HepG2 (cell line): ENCODE results near the gene KRTAP9-7. TPM values are rescaled to one million over a fixed set of nuclear protein-coding genes. Genes with fewer than 3 reads are reported as not detected.

Experiments
- ATAC-seq: fragments of 200-7000 bp; cut with Tn5 transposase; 3 replicates; pipeline ENCODE4 v1.9.1; 2020; ENCODE audit warnings: mild to moderate bottlenecking, moderate library complexity
- BruUV-seq: library from RNA; stranded (reverse); fragments of 400-500 nt; replicated peaks from 2 replicates; lab custom pipeline; 2021; lab: Mats Ljungman, UMichigan
- CTCF ChIA-PET: fragments of 300-600 bp; formaldehyde crosslinking; extraction: SDS; loops from one replicate; lab custom pipeline; 2021; ENCODE audit warnings: low total read pairs, inconsistent platforms, low intra/inter-chr PET ratio; lab: Yijun Ruan, JAX
- POLR2A ChIA-PET: fragments of 350-600 bp; sonication (Branson Sonifier 250); formaldehyde crosslinking; loops from one replicate; lab custom pipeline; 2020; ENCODE audit warnings: antibody characterized with exemption, inconsistent platforms; lab: Yijun Ruan, JAX
- DNase-seq: peaks from one replicate; pipeline ENCODE4 v3.0.0-alpha.2; 2015; ENCODE audit warnings: low spot score
- FAIRE-seq: peaks from 3 replicates; lab custom pipeline; 2011; peaks lifted over from hg19 to GRCh38; lab: Jason Lieb, UNC
- H2AFZ ChIP-seq: one replicate; pipeline ENCODE4 v1.6.1; 2011; ENCODE audit warnings: low read length, inconsistent platforms
- H3K27ac ChIP-seq: fragments of 300-600 bp; 3 replicates; pipeline ENCODE4 v1.8.0; 2011; ENCODE audit warnings: mixed run types, mild to moderate bottlenecking, mixed read lengths, low read length, inconsistent platforms; ENCODE audit not compliant: insufficient read depth; ENCODE audit errors: extremely low read length
- H3K27me3 ChIP-seq, 2 experiments: fragments of 200-600 bp in 1 of 2; 2 replicates in 1 of 2; 3 replicates in 1 of 2; pipeline versions ENCODE4 v1.6.0 to v1.8.0; 2011; ENCODE audit warnings: low read length in 2 of 2, mild to moderate bottlenecking in 2 of 2, moderate library complexity in 2 of 2, inconsistent platforms in 1 of 2; ENCODE audit not compliant: insufficient read depth in 2 of 2, control insufficient read depth in 1 of 2
- H3K36me3 ChIP-seq, 2 experiments: fragments of 200-600 bp in 1 of 2; replicated peaks in 1 of 2; 2 replicates in 1 of 2; 3 replicates in 1 of 2; pipeline versions ENCODE4 v1.5.1 to v1.8.0; 2011; ENCODE audit warnings: low read length in 2 of 2, inconsistent platforms in 1 of 2; ENCODE audit not compliant: insufficient read depth in 2 of 2, control insufficient read depth in 1 of 2
- H3K4me1 ChIP-seq: 2 replicates; pipeline ENCODE4 v1.5.1; 2012; ENCODE audit warnings: low read length, inconsistent platforms; ENCODE audit not compliant: insufficient read depth
- H3K4me2 ChIP-seq: 2 replicates; pipeline ENCODE4 v1.6.0; 2011; ENCODE audit warnings: low read depth, low read length, inconsistent platforms
- H3K4me3 ChIP-seq, 3 experiments: fragments of 200-600 bp in 1 of 3; sonication (generic), shearing (Covaris generic) in 1 of 3; replicated peaks in 1 of 3; 2 replicates each; pipeline ENCODE4 v1.5.1; 2011 to 2016; ENCODE audit warnings: low read length in 3 of 3, inconsistent platforms in 2 of 3, low read depth in 2 of 3, mild to moderate bottlenecking in 2 of 3, control low read depth in 1 of 3, mixed read lengths in 1 of 3; ENCODE audit not compliant: insufficient read depth in 1 of 3
- H3K79me2 ChIP-seq: one replicate; pipeline ENCODE4 v1.6.1; 2011; ENCODE audit warnings: low read length, inconsistent platforms; ENCODE audit not compliant: insufficient read depth
- H3K9ac ChIP-seq: 2 replicates; pipeline ENCODE4 v1.6.0; 2011; ENCODE audit warnings: mild to moderate bottlenecking, low read depth, low read length, inconsistent platforms; ENCODE audit not compliant: insufficient read depth
- H3K9me3 ChIP-seq: 2 replicates; pipeline ENCODE4 v1.5.1; 2012; ENCODE audit warnings: mild to moderate bottlenecking, low read length
- H4K20me1 ChIP-seq: 2 replicates; pipeline ENCODE4 v1.6.0; 2011; ENCODE audit warnings: inconsistent platforms, mild to moderate bottlenecking, low read length, moderate library complexity; ENCODE audit not compliant: insufficient read depth
- ELF3 ChIP-seq: IDR thresholded peaks from 2 replicates; pipeline ENCODE4 v1.6.1; 2016; ENCODE audit warnings: missing genetic modification reagents, missing compliant biosample characterization
- POLR2AphosphoS5 ChIP-seq: IDR thresholded peaks from 2 replicates; pipeline ENCODE4 v1.6.1; 2012; ENCODE audit warnings: low read depth, low read length
- ZNF775 ChIP-seq: sonication (generic); formaldehyde crosslinking; IDR thresholded peaks from 2 replicates; pipeline ENCODE4 v1.4.0; 2020; ENCODE audit warnings: missing genetic modification reagents, mild to moderate bottlenecking, moderate library complexity, borderline replicate concordance
- WGBS: methylation state at CpG from one replicate; pipeline ENCODE4 v1.1.6; 2017; ENCODE audit warnings: low lambda C conversion rate; 5-methylcytosine and 5-hydroxymethylcytosine counted together
- in situ Hi-C: cut with HindIII; loops from 2 replicates; pipeline ENCODE4 v1.10.0; 2017; ENCODE audit warnings: low pct_unique_long_range_greater_than_20kb; ENCODE audit not compliant: extremely low pct_ligation_motif_present
- intact Hi-C: fragments of 100-400 bp; cut with micrococcal nuclease; formaldehyde crosslinking; loops from one replicate; pipeline ENCODE4 v1.10.0; 2022; ENCODE audit not compliant: unreplicated experiment
- polyA plus RNA-seq, 8 experiments: library from polyadenylated mRNA; depleted of rRNA in 3 of 8; stranded (reverse) in 7 of 8; unstranded in 1 of 8; fragments of >200 nt; fragmentation: Illumina TruSeq in 4 of 8; extraction: Trizol in 4 of 8; gene quantifications; 2 replicates each; pipeline versions ENCODE4 v1.2.1 to v1.2.3, GENCODE V29; 2011 to 2016; ENCODE audit warnings: low read depth in 4 of 8, missing spikeins in 1 of 8, mixed read lengths in 1 of 8; ENCODE audit not compliant: insufficient read depth in 1 of 8
- total RNA-seq, 5 experiments: library from RNA; depleted of rRNA; stranded (reverse); fragments of >200 nt; fragmentation: Illumina TruSeq; extraction: Trizol; gene quantifications; 2 replicates each; pipeline ENCODE4 v1.2.3, GENCODE V29; 2016; ENCODE audit warnings: low read depth in 1 of 5
- TF ChIP-seq, protein P1 (sequence below): sonication (generic); formaldehyde crosslinking; conservative IDR thresholded peaks from 2 replicates; pipeline ENCODE4 v1.8.1; 2023; ENCODE audit warnings: missing genetic modification reagents
- TF ChIP-seq, protein P2 (sequence below): sonication (generic); formaldehyde crosslinking; IDR thresholded peaks from 2 replicates; pipeline ENCODE4 v1.5.1; 2020; ENCODE audit warnings: missing genetic modification reagents, mild to moderate bottlenecking, borderline replicate concordance

The KRTAP9-7 gene
- total and polyA plus RNA-seq, 2 of the 13 experiments (the other 11 are each of a cell fraction or from before 2014, with no cell fraction given) = not detected

DNA sequence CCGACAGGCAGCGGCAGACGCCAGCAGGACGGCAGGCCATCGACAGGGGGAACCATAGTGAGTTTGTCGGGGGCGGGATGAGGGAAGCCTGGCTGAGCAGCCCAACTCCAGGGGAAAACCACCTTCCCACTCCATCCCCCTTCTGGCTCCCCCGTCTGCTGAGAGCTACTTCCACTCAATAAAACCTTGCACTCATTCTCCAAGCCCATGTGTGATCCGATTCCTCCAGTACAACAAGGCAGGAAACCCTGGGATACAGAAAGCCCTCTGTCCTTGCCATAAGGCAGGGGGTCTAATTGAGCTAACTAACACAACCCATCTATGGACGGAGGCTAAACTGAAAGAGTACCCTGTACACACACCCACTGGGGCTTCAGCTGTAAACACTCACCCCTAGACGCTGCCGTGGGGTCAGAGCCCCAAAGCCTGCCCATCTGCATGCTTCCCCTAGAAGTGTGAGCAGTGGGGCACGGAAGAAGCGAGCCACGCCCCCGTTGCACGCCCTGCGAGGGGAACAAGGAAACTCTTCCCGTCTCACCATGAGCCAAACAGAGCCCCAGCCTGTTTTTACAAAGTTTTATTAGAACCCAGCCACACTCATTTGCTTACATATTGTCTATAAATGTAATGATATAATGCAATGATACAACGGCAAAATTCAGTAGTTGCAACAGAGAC, 23.1 kb downstream of the KRTAP9-7 start:
- Histone ChIP-seq H3K9ac (no peak overlapping the region), H3K36me3 (no peaks in the 10 kb centered on the region), H3K4me1 (no peaks in the 10 kb centered on the region), H3K9me3 (no peaks in the 10 kb centered on the region), H3K79me2 (no peaks in the 10 kb centered on the region), H3K27me3 (peaks cover 2 to 18% of the 10 kb centered on the region in 2 experiments; a peak in 3 of 5 replicates), H2AFZ (no peak overlapping the region), H3K4me3 (no peak overlapping the region)
- BruUV-seq = no TSS peak
- intact Hi-C loops (no loop called here), in situ Hi-C loops (no loop called here)
- DNase-seq (no peak), ATAC-seq (no peak; the same call in 2 of the 3 replicates), FAIRE-seq (no peak)
- CTCF ChIA-PET = no interaction called here
- POLR2A ChIA-PET = no interaction called here
- TF ChIP-seq, protein P1, sequence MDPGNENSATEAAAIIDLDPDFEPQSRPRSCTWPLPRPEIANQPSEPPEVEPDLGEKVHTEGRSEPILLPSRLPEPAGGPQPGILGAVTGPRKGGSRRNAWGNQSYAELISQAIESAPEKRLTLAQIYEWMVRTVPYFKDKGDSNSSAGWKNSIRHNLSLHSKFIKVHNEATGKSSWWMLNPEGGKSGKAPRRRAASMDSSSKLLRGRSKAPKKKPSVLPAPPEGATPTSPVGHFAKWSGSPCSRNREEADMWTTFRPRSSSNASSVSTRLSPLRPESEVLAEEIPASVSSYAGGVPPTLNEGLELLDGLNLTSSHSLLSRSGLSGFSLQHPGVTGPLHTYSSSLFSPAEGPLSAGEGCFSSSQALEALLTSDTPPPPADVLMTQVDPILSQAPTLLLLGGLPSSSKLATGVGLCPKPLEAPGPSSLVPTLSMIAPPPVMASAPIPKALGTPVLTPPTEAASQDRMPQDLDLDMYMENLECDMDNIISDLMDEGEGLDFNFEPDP (CRISPR knock-in tag) = 0 out of 2 replicates have a peak, but pooled peaks have one; percentile 52
- TF ChIP-seq POLR2AphosphoS5 (no peak), ZNF775 (CRISPR knock-in tag) (no peak)
- TF ChIP-seq, all 625 proteins: peak for 1
- H3K4me2 ChIP-seq = no peak overlapping the region
- WGBS = 33% methylated on average over 15 of the region's 20 CpGs
- no peaks in the 10 kb centered on the region for H4K20me1 ChIP-seq
- H3K27ac ChIP-seq = no peak overlapping the region

DNA sequence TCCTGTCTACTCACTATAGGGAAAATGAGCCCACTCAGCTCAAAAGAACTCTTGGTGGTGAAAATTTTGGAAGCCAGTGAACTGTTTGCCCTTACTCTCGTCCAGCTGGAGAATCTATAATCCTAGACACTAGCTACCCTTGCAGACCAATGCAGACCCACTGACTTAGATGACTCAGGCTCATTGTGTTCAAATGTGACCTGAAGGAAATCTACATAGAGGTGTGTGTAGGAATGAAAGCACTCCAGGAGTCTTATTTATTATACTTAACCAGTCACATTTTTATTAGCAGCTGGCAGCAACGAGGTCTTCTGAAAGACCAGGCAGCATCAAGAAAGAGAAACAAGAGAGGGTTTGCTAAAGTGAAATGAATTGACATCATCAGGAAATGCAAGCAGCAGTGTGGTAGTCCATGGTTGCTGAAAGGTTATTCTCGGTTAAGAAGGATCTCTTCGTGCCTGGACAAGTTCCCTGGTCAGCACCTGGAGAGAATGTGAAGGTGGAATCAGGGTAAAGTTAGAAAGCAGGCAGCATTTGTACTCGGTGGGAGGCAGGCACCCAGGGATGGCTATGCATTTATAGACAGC, 25.8 kb downstream of the KRTAP9-7 start:
- Histone ChIP-seq H3K4me1 (no peaks in the 10 kb centered on the region), H3K27me3 (peaks cover 2 to 24% of the 10 kb centered on the region in 2 experiments; a peak in 3 of 5 replicates), H3K9me3 (no peaks in the 10 kb centered on the region), H3K4me3 (no peak overlapping the region), H3K36me3 (no peaks in the 10 kb centered on the region)
- POLR2A ChIA-PET = no interaction called here
- TF ChIP-seq, protein P2, sequence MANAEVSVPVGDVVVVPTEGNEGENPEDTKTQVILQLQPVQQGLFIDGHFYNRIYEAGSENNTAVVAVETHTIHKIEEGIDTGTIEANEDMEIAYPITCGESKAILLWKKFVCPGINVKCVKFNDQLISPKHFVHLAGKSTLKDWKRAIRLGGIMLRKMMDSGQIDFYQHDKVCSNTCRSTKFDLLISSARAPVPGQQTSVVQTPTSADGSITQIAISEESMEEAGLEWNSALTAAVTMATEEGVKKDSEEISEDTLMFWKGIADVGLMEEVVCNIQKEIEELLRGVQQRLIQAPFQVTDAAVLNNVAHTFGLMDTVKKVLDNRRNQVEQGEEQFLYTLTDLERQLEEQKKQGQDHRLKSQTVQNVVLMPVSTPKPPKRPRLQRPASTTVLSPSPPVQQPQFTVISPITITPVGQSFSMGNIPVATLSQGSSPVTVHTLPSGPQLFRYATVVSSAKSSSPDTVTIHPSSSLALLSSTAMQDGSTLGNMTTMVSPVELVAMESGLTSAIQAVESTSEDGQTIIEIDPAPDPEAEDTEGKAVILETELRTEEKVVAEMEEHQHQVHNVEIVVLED (CRISPR knock-in tag) = no peak
- no peak for TF ChIP-seq ELF3 (CRISPR knock-in tag)
- TF ChIP-seq, all 625 proteins: peak for 0
- Histone ChIP-seq H2AFZ (no peak overlapping the region), H3K27ac (no peak overlapping the region), H4K20me1 (no peaks in the 10 kb centered on the region), H3K79me2 (no peaks in the 10 kb centered on the region), H3K9ac (no peak overlapping the region), H3K4me2 (no peak overlapping the region)
- CTCF ChIA-PET = no interaction called here
- no peak for FAIRE-seq
- WGBS = under 1% methylated on average over 5 of the region's 5 CpGs
- intact Hi-C loops (no loop called here), in situ Hi-C loops (no loop called here)
- no TSS peak for BruUV-seq
- DNase-seq = no peak
- ATAC-seq = no peak
